Measurements from ENCODE around the gene CMTM4.
"Not testable (repeated sequence)": the region's sequence is repeated elsewhere in the genome, so short reads cannot be mapped to it uniquely, and the experiment has no call there.

CMTM4 gene

GRCh38 chr16:66611911-66612310 is 84.6 kb downstream of the CMTM4 start:
- DNase-seq, result not testable (repeated sequence)

DNA sequence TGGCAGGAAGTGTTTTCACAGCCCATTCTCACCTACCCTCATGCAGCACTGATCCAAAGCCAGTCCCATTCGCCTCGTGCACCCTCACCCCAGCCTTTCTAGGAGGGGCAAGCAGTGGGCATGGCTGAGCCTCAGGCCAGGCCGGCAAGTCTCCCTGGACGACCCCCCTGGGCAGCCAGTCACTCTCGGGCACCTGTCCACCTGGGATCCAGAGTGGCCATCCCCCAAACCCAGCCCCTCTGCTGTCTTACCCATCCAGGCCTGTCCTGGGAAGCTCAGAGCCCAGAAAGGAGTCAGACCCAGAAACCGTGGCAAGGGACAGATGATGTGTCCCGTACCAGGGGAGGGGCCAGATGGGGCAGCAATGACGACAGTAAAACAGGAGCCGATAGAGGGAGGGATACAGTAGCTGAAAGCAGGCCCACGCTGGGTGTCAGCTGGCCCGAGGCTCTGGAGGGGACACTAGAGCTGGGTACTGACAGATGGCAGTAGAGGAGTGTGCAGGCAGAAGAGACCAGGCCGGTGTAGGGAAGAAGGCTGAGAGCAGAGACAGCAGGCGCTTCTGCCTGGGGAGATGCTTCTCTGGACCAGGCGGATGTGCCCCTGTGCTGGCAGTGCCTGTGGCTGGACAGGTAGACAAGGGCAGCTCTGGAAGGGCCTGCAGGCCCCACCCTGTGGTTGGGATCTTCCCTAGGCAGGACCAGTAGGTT is 86.3 kb downstream of the CMTM4 start:
- DNase-seq, result no peak

DNA sequence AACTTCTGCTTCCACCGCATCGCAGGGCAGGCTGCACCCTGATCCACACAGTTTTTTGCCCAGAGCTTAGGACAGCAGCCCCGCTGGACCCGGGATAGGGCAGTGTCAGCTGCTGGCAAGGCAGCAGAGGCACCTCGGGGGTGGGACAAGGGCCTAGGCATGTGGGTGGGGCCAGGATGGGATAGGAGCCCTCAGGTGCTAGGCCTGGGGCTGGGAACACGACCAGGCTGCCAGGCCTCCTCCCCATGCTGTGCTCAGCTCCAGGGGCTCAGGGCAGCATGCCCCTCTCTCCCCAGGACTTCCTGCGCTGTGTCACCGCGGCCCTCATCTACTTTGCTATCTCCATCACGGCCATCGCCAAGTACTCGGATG is 87.4 kb downstream of the CMTM4 start:
- no peak for DNase-seq

- peak; percentile 29 to 49 for DNase-seq
Observed at GRCh38 chr16:66608241-66609138, 88.1 kb downstream of the CMTM4 start.

DNA sequence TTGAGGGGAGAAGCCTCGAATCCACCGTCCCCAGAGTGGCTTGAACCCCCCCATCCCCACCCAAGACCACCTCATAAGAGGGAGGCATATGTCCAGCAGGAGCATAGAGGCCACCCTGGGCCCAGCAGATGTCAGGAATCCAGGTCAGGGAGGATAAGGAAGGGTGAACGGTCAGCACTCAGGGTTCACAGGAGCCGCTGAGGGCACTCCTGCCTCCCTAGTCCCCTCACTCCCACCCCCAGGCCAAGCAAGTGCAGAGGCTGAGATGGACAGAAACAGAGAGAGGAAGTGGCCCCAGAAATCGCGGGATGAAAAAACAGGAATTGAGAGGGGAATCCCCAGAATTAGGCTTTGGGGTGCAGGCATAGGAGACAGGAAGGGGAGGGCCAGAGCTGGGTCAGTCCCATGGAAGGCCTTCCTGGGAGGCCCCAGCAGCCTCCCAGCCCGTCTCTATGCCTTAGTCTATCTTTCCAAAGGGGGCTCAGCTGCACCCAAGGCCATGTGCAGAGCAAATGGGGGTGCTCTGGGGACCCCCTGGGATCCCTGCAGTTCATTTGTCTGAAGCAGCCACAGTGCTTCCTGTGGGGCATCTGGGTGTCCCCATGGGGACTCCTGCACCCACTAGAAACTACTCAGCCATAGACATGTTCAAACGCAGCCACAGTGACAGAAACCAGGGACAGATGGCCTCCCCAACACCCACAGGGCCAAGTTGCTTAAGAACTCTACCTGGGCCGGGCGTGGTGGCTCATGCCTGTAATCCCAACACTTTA is 90.4 kb downstream of the CMTM4 start:
- no peak for DNase-seq

DNA sequence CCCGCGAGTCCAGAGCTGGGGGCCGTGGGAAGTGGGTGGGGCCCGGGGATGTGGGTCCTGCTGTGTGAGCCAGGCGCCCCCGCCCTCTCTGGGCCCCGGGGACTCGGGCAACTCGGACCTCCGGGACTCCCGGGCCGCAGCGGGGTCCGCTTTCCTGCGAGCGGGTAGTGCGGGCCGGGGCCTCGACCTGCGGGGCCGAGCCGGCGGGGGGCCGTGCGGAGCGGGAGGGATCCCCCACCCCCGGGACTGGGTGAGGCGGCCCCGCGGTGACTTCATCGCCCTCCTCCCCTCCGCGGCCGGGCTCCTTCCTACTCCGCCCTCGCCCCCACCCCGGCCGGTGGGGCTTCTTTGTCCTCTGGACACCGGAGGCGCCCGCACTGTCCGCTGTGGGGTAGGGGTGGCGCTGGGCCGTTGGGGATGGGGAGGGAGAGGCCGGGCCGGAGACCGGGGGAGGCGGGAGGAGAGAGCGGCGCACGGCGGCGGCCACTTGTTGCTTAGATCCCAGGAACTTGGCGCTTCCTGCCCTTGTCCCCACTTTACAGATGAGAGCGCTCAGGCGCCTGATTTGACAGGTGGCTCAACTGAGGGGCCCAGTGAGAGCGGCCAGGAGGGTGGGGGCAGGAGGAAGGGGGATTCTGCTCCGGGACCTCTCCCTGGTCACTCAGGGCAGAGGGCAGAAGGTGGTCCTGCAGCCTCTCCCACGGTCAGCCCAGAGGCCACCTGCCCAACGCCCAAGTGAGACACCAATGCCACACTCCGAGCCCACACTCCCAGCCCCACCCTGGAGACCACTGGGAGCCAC is 91.2 kb downstream of the CMTM4 start:
- DNase-seq, result peak in 1 of 2 donors; percentile 75

DNA sequence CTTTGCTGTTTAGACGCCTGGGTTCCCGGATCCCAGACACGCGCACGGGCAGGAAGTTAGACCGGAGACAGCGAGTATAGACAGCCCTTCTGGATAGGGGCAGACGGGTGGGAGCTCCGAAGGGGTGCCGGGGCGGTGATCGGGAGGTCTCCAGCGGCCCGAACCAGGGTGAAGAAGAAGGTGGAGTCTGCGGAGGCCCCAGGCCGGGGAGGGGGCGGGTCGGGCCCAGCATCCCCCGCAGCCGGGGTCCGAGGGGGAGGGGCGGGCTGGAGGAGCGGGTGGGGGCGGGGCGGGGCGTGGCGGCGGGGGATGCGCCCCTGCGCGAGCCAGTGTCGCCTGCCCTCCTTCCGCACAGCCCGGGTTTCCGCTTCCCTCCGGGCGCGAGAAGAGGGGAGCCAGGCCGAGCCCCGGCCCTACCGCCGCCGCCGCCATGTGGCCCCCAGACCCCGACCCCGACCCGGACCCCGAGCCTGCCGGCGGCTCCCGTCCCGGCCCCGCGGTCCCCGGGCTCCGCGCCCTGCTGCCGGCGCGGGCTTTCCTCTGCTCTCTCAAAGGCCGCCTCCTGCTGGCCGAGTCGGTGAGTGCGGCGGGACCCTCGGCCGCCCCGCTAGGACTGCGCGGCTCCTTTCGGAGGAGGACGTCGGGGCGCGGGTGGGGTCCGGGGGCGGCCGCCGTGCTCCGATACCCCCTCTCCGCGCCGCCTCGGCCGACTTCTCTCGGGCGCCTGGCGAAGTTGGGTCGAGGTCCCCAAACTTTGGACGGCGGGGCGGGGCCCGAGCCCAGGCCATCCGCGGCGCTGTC is 92.0 kb downstream of the CMTM4 start, which contains the start of gene CMTM3:
CMTM3 (plus strand) TSS at position 329 of the 801 bp plus-strand sequence; CDS start at position 431, 102 bp downstream.
- DNase-seq, result peak; percentile 70 to 82

- peak; percentile 36 to 86 for DNase-seq
Observed at GRCh38 chr16:66603537-66604375, 92.8 kb downstream of the CMTM4 start.

DNA sequence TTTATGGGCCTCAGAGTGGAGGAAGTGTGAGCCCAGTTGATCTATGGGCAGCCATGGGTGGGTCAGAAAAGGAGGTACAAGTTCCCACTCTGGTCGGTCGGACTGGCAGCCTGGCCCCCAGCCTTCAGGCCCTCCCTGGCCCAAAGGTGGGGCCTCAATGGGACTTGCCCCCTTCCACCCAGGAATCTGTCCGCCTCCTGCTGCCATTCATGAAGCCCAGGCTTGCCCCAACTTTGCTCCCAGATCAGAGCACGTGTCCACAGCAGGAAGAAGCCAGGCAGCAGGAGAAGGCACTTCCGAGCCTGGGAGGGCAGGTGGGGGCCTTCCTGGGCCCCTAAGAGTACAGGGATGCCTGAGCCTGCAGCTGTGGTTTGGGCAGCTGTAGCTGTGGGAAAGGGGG is 95.1 kb downstream of the CMTM4 start:
- DNase-seq, result no peak

DNA sequence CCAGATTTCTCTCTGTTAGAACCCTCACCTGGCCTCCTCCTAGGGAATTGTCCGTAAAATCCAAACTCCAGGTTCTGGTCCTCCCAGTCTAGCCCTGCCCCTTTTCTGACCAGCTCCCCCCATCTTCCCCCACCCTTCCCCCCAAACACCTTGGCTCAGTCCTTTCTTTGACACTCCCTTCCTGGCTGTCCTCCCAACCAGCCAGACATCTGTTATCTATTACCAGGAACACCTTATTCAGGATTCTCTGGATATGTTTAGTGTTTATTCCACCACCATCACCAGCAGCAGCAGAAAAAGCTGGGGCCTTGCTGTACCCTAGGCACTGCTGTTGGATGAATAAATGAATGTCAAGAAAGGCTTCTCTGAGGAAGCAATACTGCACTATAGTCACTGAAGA is 96.1 kb downstream of the CMTM4 start:
- DNase-seq, result no peak

- DNase-seq, result no peak
Observed at GRCh38 chr16:66599726-66600125, 96.8 kb downstream of the CMTM4 start.

DNA sequence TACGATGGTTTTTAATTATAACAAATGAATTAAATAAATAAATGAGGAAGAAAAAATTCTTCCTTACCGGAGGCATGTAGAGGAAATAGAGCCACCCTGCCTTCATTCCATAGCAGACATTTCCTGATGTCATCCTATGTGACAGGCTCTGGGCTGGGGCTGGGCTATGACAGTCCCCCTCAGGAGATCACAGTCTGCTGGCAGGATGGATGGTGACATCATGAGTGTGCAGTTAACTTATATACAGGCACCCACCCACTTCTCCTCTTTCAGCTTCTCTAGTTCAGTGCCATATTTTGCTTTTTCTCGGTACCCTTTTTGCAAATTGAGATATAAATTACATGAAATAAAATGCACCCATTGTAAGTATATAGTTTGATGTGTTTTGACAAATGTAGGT is 98.4 kb downstream of the CMTM4 start:
- peak in 1 of 2 donors; percentile 75 for DNase-seq

- DNase-seq, result peak in 1 of 2 donors; percentile 20
Observed at GRCh38 chr16:66596986-66597848, 99.3 kb downstream of the CMTM4 start.

- not testable (repeated sequence) for DNase-seq
Observed at GRCh38 chr16:66596559-66596958, 100.0 kb downstream of the CMTM4 start.

DNA sequence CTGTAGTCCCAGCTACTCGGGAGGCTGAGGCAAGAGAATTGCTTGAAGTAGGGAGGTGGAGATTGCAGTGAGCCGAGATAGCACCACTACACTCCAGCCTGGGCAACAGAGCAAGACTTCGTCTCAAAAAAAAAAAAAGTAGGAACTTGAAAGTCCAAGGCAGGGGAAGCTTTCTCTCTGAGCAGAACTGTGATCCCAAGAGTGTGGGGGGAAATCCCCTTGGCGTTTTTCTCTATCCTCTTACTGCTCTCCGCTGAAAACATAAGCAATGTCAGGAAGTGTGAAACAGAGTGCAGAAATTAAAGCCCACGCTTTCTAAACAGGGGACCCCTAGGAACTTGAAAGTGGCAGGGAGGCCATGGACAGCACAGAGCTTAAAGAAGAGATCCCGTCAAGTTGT is 101.8 kb downstream of the CMTM4 start:
- no peak for DNase-seq

GRCh38 chr16:66592814-66593213 is 103.7 kb downstream of the CMTM4 start:
- DNase-seq, result no peak

GRCh38 chr16:66592241-66592640 is 104.3 kb downstream of the CMTM4 start:
- no peak for DNase-seq

DNA sequence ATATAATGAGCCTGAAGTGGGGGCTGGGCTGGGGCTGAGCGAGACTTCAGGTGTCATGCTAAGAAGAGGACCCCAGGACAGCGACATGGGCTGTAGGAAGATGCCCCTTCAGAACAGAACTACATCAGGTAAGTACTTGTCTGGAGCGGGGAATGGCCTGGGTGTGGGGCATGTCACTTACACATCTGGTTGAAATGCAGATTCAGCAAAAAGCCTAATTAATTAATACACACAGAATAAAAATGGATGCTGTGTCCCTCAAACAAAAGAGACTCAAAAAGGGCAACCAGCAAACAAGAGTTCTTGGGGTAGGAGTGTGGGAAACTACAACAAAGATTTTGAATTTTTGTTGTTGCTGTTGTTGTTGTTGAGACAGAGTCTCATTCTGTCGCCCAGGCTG is 105.5 kb downstream of the CMTM4 start:
- no peak for DNase-seq

GRCh38 chr16:66590322-66590721 is 106.2 kb downstream of the CMTM4 start:
- DNase-seq, result peak in 1 of 2 donors; percentile 63

Data from bone marrow (tissue), 2 donors.